Left kidney (tissue), 2 donors: ENCODE results near the gene CAPN11. TPM values are rescaled to one million over a fixed set of nuclear protein-coding genes. Genes with fewer than 3 reads are reported as not detected.
A peak's percentile ranks its signal among the peaks of the same experiment; 100 is the strongest.

Source experiments
- DNase-seq: peaks from one replicate; pipeline ENCODE4 v3.0.0-alpha.2; 2013
- polyA plus RNA-seq: library from polyadenylated mRNA; unstranded; fragments of 120-200 nt; gene quantifications from one replicate; pipeline ENCODE4 v1.2.1, GENCODE V29; 2013; ENCODE audit not compliant: insufficient read length

The CAPN11 gene
- polyA plus RNA-seq, 1 donor = 0.23 TPM

DNA sequence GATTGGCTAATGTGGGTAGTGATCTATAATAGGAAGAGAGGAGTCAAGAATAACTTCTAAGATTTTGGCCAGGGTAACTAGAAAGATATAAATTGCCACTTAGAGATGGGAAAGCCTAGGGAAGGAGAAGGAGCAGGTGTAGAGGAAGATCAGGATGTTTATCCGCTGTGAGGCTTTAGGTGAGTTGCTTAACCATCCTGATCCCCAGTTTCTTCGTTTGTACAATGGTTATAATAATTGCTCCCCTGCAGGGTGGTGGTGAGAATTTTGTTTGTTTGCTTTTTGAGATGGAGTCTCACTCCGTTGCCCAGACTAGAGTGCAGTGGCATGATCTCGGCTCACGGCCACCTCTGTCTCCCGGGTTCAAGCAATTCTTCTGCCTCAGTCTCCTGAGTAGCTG is 55.7 kb downstream of the CAPN11 start:
- DNase-seq = no peak

DNA sequence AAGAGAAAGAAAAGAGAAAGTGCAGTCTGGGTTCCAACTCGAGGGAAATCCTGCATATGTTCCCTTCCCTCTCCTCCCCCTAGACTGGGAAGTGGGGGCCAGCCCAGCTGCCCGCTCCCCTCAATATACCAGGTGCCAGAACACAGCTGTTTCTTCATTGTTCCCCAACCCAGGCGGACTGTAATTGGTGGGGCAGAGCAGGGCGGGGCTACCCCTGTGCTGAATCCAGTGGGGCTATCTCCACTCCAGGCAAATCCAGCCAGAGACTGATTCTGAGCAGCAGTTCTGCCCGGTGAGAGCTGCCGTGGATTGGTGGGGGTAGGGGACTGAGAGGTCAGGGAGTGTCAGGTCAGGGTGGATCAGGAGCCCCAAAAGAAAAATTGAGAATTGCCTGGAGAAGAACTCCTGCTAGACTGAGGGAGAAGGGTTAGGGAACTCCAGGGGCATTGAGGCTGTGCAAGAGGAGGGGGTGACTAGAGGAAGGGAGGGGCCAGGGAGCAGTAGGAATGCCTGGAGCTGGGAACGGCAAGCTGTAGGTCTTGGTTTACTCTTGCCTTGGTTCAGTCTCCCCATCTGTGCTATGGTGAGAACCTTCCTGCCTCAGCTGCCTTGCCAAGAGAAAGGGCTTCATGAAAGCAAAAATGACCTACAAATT is 58.2 kb downstream of the CAPN11 start, which contains the start of gene MYMX:
Gene MYMX (plus strand): TSS at position 250 of the 655 bp plus-strand sequence. CDS start 546 bp downstream, outside the sequence.
- no peak for DNase-seq

DNA sequence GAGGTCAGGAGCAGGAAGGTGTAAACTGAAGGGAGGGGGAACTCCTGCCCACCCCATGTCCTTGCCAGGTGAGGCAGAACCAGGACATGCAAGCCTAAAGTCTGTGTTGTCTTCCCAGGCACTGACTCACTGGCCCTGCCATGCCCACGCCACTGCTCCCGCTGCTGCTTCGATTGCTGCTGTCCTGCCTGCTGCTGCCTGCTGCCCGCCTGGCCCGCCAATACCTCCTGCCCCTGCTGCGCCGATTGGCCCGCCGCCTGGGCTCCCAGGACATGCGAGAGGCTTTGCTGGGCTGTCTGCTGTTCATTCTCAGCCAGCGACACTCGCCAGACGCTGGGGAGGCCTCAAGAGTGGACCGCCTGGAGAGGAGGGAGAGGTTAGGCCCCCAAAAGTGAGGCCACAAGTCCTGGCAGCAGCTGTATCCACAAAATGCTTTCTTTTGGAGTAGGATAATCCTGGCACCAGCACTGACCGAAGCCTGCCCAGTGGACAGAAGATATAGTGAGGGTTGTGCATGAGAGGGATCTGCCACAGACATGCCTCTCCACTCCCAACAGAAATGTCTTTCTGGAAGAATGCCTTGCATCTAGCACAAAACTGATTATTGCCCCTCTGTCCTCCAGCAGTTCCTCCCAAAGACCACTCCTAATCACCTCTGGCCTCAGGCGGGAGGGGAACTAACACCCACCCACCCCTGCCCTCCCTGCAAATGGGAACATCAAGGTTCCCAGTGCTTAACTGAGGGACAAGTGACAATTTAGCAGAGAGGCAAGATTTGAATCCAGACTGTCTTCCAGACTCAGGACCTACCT is 58.9 kb downstream of the CAPN11 start:
- no peak for DNase-seq

DNA sequence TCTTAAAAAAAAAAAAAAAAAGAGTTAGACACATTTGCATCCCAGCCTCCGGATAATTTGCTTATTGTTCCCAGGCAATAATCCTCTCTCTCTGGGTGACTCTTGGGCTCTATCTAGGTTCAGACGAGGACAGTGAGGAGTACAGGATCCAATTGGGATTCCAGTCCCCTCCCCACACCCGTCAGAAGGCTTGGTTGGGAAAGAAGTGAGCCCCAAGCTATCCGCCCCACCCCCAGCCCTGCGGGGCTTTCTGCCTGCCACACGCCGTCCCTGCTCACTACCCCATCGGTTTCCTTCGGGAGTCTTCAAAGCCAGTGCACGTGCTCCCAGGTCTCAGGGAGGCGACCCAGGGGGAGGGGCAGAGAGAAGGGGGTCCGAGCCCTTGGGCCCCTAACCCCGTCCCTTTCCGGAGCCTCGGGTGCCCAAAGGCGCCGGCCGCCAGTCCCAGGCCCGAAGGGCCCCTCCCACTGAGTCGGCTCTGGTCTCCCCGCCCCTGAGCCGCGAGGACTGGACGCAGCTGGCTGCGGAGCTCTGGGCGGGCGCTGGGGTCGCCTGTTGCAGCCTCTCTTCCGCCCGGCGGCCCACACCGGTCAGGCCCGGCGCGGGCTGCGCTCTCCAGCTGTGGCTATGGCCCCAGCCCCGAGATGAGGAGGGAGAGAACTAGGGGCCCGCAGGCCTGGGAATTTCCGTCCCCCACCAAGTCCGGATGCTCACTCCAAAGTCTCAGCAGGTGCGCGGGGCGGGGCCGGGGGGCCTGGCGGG is 60.6 kb downstream of the CAPN11 start:
- peak; percentile 90 for DNase-seq

DNA sequence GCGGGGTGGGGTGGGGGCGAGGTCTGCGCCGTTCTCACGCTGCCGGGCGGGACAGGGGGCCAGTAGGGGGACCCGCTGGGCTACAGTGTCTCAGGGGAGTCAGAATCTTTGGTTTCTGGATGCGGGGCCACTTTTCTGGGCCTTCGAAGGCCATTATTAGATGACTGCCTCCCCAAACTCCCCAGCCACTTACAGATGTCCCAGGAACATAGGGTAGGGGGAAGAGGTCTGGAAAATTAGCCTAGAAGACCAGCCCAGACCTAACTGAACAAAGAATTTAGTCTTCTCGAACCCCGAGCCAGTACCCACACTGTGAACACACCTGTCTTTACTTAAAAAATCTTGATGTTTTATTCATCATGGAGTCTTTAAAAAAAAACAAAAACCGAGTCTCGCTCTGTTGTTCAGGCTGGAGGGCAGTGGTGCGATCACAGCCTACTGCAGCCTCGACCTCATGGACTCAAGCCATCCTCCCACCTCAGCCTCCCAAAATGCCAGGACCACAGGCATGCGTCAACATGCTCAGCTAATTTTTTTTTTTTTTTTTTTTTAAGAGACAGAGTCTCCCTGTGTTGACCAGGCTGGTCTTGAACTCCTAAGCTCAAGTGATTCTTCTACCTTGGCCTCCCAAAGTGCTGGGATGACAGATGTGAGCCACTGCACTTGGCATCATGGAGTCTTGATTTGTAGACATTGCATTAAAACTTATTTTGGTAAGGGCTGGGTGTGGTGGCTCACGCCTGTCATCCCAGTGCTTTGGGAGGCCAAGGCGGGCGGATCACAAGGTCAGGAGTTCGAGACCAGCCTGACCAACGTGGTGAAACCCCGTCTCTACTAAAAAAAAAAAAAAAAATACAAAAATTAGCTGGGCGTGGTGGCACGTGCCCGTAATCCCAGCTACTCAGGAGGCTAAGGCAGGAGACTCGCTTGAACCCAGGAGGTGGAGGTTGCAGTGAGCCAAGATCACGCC is 61.5 kb downstream of the CAPN11 start:
- DNase-seq = no peak

DNA sequence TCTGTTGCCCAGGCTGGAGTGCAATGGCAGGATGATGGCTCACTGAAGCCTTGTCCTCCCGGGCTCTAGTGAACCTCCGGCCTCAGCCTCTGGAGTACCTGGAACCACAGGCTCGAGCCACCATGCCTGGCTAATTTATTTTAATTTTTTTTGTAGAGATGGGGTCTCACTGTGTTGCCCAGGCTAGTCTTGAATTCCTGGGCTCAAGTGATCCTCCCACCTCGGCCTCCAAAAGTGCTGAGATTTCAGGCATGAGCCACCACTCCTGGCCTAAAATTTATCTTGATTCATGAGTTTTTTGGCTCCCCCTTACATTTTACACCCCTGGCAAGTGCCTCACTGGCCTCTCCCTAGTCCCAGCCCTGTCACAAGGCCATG is 62.3 kb downstream of the CAPN11 start:
- DNase-seq = no peak

DNA sequence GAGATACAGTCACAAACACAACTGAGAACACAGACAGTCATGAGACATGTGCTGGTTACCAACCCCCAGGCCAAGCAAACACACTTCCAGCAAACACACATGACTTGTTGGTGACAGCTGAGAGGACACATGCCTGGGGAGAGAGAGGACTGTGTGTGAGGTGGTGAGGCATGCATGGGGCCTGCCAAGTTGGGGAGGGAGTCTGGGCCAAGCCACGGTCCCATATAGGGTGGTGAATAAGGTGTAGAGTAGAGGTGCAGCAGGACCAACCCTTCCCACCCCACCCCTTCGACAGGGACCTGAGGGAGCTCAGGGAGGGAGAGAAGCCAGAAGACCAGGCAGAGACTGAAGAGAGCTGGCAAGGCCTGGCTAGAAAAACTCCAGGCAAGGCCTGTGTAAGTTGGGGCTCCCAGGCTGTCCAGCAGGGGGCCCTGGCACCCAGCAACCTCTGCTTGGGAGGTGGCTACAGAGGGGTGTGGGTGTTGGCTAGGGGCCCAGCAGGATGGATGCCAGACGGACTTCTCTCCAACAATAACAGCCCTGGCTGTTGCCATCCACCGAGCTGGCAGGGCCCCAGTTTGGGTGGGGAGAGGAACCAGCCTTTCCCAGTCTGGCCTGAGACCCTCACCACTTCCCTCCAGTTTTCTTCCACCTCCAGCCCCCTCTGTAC is 62.8 kb downstream of the CAPN11 start:
- no peak for DNase-seq

DNA sequence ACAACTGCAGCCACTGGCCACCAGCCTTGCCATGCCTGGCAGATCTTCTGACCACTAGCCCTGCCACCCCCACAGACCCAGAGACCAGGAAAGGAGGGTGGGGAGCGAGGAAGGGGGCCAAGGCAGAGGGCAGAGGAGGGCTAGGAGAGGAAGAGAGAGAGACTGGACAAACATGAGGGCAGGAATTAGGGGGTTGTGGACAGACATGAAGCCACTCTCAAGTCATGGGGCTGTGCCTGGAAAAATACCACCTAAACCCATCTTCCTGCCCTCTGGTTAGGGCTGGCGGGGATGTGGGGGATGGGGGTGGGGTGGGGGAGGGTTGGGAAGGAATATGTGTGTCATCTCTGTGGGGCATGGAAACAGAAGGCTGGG is 63.3 kb downstream of the CAPN11 start:
- no peak for DNase-seq

DNA sequence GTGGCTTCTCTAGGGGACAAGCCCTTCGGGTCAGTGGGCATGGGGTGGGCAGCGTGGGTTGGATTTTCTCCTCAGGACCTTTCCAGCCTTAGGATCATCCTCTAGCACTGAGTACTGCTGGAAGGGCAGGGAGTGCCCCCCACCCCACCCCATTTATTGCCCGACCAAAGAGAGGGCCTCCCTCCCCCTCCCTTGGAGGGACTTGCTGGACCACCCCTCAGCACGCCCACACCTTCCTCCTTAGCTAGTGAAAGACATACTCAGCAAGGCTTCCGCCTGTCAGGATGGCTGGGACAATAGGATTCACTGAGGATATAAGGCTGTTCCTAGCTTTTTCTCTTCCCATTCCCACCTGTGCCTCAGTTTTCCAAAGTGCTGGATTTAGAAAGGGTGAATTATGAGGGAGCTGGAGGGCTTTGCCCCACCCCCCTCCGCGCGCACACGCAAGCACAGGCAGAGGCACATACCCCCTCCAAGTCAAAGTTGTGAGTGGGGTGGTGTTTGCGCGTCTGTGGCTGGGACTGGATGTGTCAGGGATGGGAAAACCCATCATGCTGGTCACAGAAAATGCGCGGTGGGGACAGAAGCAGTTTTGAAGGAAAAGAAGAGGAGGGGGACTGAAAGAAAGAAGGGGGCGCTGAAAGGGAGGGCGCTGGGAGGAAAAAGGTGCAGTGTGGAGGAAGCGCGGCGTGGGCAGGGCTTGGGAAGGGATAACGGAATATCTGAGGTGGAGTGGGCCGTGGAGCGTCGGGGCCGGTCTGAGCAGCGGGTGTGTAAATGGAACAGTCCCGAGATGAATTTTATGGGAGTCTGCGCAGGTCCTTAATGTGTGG is 64.1 kb downstream of the CAPN11 start:
- no peak for DNase-seq

DNA sequence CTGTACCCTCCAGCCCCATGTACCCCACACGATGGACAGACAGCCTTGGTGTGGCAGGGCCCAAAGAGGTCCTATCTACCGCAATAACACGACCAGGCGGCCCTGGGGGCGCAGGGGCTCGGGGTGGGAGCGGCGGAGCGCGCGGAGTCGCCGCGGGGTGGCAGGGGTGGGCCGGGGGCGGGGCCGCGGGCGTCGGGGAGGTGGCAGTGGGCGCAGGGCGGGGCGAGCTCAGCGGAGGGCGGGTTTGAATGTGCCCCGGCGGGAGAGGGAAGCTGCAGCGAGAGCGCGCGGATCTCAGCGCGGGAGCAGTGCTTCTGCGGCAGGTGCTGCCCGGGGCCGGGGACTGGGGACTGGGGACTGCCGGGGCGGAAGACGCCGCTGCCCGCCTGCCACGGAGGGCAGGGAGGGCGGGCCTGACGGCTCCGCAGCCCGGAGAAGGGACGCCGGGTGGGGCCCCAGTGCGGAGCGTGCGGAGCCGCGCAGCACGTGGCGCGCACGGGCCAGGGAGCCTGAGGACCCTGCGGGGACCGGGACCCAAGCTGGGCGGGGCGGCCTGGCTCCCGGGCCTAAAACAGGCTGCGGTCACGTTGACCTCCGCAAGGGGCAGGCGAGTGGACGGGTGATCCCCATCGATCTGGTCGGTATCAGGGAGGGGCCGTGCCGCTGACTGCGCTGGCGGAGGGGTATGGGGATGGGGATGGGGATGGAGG is 64.9 kb downstream of the CAPN11 start, which contains the start of gene SLC29A1:
Gene SLC29A1 (plus strand): TSS at position 277 of the 710 bp plus-strand sequence. CDS start 3,719 bp downstream, outside the sequence.
- no peak for DNase-seq

DNA sequence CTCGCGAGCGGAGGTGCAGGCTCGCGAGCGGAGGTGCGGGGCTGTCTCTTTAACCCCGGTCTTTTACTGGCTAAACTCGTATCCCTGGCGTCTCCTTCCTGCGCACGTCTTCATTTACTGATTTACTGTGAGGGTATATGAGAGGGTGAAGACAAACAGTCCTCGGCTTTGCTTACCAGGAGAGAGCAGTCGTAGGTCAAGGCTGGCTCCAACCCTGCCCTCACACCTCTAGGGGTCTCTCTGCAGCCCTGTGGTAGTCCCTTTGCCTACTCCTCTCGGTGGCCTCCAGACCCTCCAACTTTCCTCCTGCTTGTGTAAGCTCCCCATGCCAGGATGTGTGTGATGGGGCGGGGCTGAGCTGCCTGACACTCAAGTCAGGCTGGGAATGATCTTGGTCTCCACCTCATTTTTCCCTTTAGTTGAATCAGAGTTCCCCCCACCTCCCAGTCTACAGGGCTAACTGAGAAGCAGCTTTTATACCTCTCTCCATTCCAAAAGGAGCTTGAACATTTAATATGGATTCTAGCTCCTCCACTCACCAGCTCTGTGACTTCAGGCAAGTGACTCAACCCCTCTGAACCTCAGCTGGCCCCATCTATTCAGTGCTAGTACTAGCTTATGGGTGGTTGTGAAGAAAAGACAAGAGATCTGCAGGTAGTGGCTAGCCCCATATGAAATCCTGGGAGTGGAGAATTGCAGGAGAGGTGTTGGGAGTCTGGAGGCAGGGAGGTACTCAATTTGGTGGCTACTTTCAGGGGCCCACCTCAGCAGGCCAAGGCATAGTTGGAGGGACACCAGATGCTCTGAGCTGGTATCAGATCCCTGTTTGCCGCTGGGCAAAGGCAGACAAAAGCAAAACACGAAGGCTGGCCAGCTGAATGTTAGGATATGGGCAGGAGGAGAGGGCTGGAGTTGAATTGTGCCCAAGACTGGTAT is 65.7 kb downstream of the CAPN11 start:
- no peak for DNase-seq

DNA sequence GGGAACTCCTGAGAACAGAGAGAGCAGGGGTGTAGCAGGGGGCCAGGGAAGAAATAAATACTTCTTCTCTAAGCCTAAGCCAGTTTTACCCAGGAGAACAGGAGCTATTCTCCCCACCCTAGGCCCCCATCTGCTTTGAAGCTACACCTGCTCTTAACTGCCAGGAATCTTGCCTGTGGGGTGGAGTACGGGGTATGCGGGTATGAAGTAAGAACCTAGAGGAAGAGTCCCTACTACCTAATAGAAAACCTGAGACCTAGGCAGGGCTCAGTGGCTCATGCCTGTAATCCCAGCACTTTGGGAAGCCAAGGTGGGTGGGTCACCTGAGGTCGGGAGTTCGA is 66.3 kb downstream of the CAPN11 start:
- no peak for DNase-seq

DNA sequence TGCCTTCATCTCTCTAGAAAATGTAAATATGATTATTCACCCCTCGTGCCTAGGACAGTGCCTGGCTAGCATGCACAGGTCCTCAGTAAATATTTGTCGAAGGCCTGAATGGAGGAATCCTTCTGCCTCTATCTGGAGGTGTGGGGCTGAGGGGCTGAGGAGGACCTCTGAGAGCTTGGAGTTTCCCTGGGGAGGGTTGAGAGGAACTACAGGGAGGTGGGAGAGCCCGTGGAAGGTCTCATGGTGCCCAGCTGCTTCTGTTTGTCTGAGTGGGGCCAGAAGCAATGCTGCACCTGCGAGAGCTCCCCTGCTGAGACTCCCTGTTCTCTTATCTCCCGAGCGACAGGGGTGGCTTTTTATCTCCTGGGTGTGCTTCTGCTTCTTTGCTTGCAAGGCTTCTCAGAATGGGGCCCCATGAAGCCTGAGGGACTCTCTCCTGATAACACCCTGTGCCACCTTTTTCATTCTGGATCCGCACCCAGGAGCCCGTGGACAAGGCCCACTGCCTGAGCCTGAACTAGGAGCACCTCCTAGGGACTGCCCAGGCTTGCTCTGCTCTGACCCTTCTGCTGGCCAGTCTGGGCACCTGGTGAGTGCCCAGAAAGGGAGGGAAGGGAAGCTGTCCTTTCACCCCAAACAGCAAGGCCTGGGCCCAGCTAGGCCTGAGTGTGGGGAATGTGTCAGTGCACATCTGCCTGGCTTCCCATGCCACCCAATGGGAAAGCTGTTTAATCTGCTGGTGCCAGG is 67.1 kb downstream of the CAPN11 start:
- DNase-seq = no peak

DNA sequence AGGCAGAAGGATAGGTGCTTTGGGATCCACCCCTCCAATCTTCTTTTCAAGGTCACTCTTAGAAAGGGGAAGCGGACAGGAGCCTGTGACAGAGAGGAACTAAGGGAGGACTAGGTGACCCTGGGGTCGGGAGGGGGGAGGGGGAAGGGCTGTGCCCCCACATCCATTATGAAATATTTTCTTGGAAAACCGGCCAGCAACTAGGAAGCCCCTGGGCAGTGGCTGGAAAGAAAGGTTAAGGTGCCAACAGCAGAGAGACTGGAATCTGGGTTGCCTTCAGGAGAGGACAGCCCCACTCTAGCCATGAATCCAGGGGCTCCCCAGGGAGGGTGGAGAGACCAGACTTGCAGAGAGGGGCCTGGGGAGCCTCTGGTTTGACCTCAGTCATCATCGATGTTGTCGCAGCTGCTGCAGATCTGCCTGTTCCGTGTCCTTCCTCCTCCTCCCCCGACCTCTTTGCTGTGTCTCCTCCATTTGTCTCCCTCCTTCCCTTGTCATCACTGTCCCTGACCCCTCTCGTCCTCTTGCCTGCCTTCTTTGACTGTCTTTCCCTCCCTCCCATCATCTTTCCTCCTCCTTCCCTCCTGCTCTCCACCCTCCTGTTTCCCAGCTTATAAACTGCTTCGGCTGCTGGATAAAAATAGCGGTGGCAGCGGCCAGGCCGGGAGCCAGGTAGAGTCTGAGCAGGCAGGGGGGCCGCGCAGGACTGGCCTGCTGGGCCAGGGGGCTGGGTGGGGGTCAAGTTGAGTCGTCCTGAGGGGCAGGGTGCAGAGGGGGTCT is 67.9 kb downstream of the CAPN11 start:
- DNase-seq = no peak

DNA sequence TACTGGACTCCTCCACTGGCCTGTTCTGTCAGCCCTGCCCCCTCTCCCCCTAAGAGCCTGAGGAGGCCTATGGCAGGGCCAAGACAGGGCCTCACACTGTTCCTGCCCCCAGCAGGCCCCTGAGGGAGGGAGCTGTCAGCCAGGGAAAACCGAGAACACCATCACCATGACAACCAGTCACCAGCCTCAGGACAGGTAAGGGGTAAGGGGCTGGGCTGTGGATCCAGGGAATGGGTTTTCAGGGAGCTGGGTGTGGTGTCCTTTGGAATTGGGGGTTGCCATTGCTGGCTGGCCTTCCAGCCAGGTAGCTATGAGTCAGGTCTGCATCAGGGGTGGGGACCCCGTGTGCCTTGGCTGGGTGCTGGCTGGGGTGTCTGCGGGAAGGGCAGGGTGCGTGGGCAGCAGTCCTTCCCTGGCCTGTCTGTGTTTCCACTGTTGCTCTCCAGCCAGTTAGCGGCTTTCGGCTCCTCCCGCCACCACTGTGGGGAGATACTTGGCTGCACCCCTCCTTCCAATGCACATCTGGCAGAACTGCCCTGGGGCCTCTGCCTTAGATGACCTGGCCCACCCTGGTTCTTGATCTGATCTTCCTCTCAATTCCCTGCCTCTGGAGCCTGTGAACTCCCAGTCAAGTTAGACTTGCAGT is 68.7 kb downstream of the CAPN11 start:
- no peak for DNase-seq

DNA sequence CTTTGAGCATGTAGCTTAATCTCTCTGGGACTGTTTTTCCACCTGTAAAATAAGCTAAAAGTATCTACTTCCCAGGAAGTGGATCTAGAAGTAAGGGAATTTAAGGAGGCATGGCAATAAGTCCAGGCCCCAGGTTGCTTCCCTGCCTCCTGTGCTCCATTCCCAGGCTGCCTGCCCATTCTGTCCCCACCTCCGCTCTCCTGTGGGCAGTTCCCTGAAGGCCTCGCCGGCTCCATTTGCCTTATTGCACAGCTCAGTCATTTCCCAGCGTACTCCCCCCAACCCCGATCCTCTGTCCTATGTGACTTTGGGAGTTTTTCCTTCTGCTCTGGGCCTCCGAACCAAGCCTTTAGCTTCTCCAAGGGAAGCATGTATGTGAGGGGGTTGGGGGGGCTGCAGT is 69.4 kb downstream of the CAPN11 start:
- DNase-seq = no peak
